Brain microvascular endothelial cell (primary cell): Measurements from ENCODE around the gene GPHN.

Experiments
- DNase-seq: peaks from one replicate; pipeline ENCODE4 v3.0.0-alpha.2; 2020
- H3K27ac ChIP-seq: fragments of 250-450 bp; sonication (Bioruptor Pico); 2 replicates; pipeline ENCODE4 v1.5.1; 2020; ENCODE audit warnings: mild to moderate bottlenecking, moderate library complexity
- H3K27me3 ChIP-seq: fragments of 250-450 bp; sonication (Bioruptor Pico); replicated peaks from 2 replicates; pipeline ENCODE4 v1.5.1; 2020; ENCODE audit warnings: mild to moderate bottlenecking
- H3K36me3 ChIP-seq: fragments of 250-450 bp; sonication (Bioruptor Pico); replicated peaks from 2 replicates; pipeline ENCODE4 v1.5.1; 2020; ENCODE audit warnings: mild to moderate bottlenecking
- H3K4me3 ChIP-seq: 2 replicates; pipeline ENCODE4 v1.5.1; 2011; ENCODE audit warnings: low read depth, mild to moderate bottlenecking, control low read depth, low read length, moderate library complexity
- CTCF ChIP-seq: IDR thresholded peaks from 2 replicates; pipeline ENCODE4 v1.5.1; 2011; ENCODE audit warnings: low read depth, mild to moderate bottlenecking, moderate library complexity, low read length, control low read depth, inconsistent platforms; ENCODE audit errors: missing control alignments
- in situ Hi-C: cut with HindIII; loops from 2 replicates; pipeline ENCODE4 v1.10.0; 2017; ENCODE audit warnings: low sequenced_read_pairs, low pct_ligation_motif_present

The GPHN gene

DNA sequence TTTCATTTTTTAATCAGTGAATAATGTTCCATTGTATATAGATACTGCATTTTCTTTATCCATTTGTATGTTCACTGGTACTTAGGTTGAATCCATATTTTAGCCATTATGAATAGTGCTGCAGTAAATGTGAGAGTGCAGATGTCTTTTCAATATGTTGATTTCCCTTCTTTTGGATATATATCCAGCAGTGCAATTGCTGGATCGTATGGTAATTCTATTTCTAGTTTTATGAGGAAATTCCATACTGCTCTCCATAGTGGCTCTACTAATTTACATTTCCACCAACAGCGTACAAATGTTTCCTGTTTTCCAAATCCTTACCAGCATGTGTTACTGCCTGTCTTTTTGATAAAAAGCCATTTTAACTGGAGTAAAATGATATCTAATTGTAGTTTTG is 392.8 kb downstream of the GPHN start:
- Histone ChIP-seq H3K36me3 (no peaks in the 10 kb centered on the region), H3K27me3 (no peaks in the 10 kb centered on the region), H3K4me3 (no peak overlapping the region), H3K27ac (no peak overlapping the region)
- DNase-seq: no peak
- TF ChIP-seq CTCF: no peak
- in situ Hi-C loops: no loop called here

DNA sequence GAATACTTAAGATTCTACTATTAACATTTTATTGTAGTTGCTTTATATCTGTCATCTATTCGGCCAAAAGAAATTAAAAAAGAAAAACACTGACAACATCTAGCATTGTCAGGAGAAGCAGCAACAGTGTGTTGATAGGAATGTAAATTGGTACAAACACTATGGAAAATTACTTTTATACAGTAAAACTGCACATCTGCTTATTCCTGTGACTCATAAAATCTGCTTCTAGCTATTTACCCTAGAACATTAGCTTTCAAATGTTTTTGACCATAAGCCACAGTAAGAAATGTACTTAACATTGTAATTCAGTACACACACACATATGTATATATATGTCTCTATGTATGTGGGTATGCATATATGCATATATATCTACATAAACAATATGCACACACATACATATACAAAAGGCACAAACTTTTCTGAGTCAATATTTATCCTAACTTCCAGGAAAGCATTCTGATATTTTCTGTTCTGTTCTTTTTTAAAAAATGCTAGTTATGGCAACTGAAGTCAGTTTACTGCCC is 402.4 kb downstream of the GPHN start:
- TF ChIP-seq CTCF: no peak
- Histone ChIP-seq H3K4me3 (no peak overlapping the region), H3K36me3 (no peaks in the 10 kb centered on the region), H3K27me3 (no peaks in the 10 kb centered on the region), H3K27ac (no peak overlapping the region)
- DNase-seq: no peak
- in situ Hi-C loops: no loop called here

GRCh38 chr14:66916421-66916820 is 408.5 kb downstream of the GPHN start:
- Histone ChIP-seq H3K27ac (no peak overlapping the region), H3K27me3 (no peaks in the 10 kb centered on the region), H3K4me3 (no peak overlapping the region), H3K36me3 (no peaks in the 10 kb centered on the region)
- no peak for DNase-seq
- in situ Hi-C loops: no loop called here
- no peak for TF ChIP-seq CTCF

GRCh38 chr14:66918527-66918926 is 410.6 kb downstream of the GPHN start:
- Histone ChIP-seq H3K4me3 (no peak overlapping the region), H3K36me3 (no peaks in the 10 kb centered on the region), H3K27me3 (no peaks in the 10 kb centered on the region), H3K27ac (no peak overlapping the region)
- DNase-seq: no peak
- TF ChIP-seq CTCF: no peak
- in situ Hi-C loops: no loop called here

DNA sequence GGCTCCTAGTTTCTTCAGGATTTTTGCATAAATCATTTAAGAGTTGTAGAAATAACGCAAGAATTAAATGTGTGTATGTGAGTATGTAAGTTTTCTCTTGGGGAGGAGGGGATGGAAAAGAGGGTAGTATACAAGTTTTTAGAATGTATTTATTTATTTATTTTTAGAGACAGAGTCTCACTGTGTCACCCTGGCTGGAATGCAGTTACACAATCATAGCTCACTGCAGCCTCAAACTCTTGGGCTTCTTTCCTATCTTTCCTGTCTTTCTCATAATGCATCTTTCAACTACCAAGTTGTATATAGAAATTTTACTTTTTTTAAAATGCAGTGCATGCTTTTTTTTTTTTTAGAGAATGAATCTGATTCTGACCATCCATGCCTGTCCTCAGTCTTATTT is 412.2 kb downstream of the GPHN start:
- in situ Hi-C loops: no loop called here

More for the DNA sequence above, 412.2 kb downstream of the GPHN start:
- Histone ChIP-seq H3K36me3 (no peaks in the 10 kb centered on the region), H3K4me3 (no peak overlapping the region), H3K27me3 (no peaks in the 10 kb centered on the region), H3K27ac (no peak overlapping the region)
- DNase-seq: no peak
- TF ChIP-seq CTCF: no peak
